Loucy (cell line): Measurements from ENCODE around the gene NECTIN4.

ENCODE experiments used
- H2AFZ ChIP-seq: fragments of 200-600 bp; sonication (generic); 2 replicates; pipeline ENCODE4 v1.6.0; 2016; ENCODE audit warnings: antibody characterized with exemption, mild to moderate bottlenecking, low read length, moderate library complexity
- H3F3A ChIP-seq: fragments of 200-600 bp; 2 replicates; pipeline ENCODE4 v1.6.0; 2016; ENCODE audit warnings: antibody characterized with exemption, low read depth, mild to moderate bottlenecking
- H3K27me3 ChIP-seq: fragments of 200-600 bp; sonication (generic); 2 replicates; pipeline ENCODE4 v1.6.1; 2014; ENCODE audit warnings: low read length, mild to moderate bottlenecking; ENCODE audit not compliant: insufficient read depth, poor library complexity, severe bottlenecking
- H3K36me3 ChIP-seq: fragments of 200-600 bp; sonication (generic); 2 replicates; pipeline ENCODE4 v1.6.1; 2016; ENCODE audit warnings: low read length; ENCODE audit not compliant: insufficient read depth
- H3K4me1 ChIP-seq: fragments of 200-600 bp; sonication (generic); 2 replicates; pipeline ENCODE4 v1.5.1; 2014; ENCODE audit warnings: low read length, mild to moderate bottlenecking; ENCODE audit not compliant: insufficient read depth, poor library complexity, severe bottlenecking
- H3K4me2 ChIP-seq: fragments of 200-600 bp; sonication (generic); 2 replicates; pipeline ENCODE4 v1.6.0; 2014; ENCODE audit warnings: antibody characterized with exemption, low read length, low read depth, mild to moderate bottlenecking; ENCODE audit not compliant: poor library complexity, severe bottlenecking
- H3K4me3 ChIP-seq: fragments of 200-600 bp; sonication (generic); 2 replicates; pipeline ENCODE4 v1.5.1; 2014; ENCODE audit warnings: low read length, mild to moderate bottlenecking, mixed read lengths; ENCODE audit not compliant: poor library complexity, severe bottlenecking
- H3K79me2 ChIP-seq: fragments of 200-600 bp; sonication (generic); 2 replicates; pipeline ENCODE4 v1.6.1; 2014; ENCODE audit warnings: low read length; ENCODE audit not compliant: insufficient read depth
- H3K9ac ChIP-seq: fragments of 200-600 bp; sonication (generic); 2 replicates; pipeline ENCODE4 v1.6.0; 2014; ENCODE audit warnings: mild to moderate bottlenecking, low read depth, low read length, moderate library complexity; ENCODE audit not compliant: poor library complexity, severe bottlenecking
- H3K9me2 ChIP-seq: fragments of 200-600 bp; sonication (generic); replicated peaks from 2 replicates; pipeline ENCODE4 v1.6.1; 2016; ENCODE audit warnings: low read depth, low read length, mixed read lengths
- H3K9me3 ChIP-seq: fragments of 200-600 bp; sonication (generic); 2 replicates; pipeline ENCODE4 v1.6.1; 2014; ENCODE audit warnings: mild to moderate bottlenecking, antibody characterized with exemption, low read length, low read depth; ENCODE audit not compliant: insufficient read depth
- H4K20me1 ChIP-seq: fragments of 200-600 bp; sonication (generic); 2 replicates; pipeline ENCODE4 v1.6.0; 2014; ENCODE audit warnings: antibody characterized with exemption, low read length, mild to moderate bottlenecking; ENCODE audit not compliant: insufficient read depth, poor library complexity, severe bottlenecking
- CTCF ChIP-seq: fragments of 200-600 bp; sonication (generic); conservative IDR thresholded peaks from 2 replicates; pipeline ENCODE4 v1.5.1; 2014; ENCODE audit warnings: mild to moderate bottlenecking, antibody characterized with exemption, low read length
- EZH2phosphoT487 ChIP-seq: fragments of 200-600 bp; IDR thresholded peaks from 2 replicates; pipeline ENCODE4 v1.6.1; 2018; ENCODE audit warnings: antibody characterized with exemption, mild to moderate bottlenecking, moderate library complexity, borderline replicate concordance

NECTIN4 gene

GRCh38 chr1:161096530-161096929 is 7.2 kb upstream of the NECTIN4 start:
- H3K9me3 ChIP-seq: no peaks in the 10 kb centered on the region
- H2AFZ ChIP-seq: no peak overlapping the region
- H4K20me1 ChIP-seq: no peaks in the 10 kb centered on the region
- H3K36me3 ChIP-seq: peaks cover 22% of the 10 kb centered on the region; the same call in 1 of the 2 replicates
- H3F3A ChIP-seq: no peaks in the 10 kb centered on the region
- no peaks in the 10 kb centered on the region for H3K27me3 ChIP-seq
- no peaks in the 10 kb centered on the region for H3K9me2 ChIP-seq
- H3K79me2 ChIP-seq: no peaks in the 10 kb centered on the region
- no peak for TF ChIP-seq CTCF
- no peak for TF ChIP-seq EZH2phosphoT487
- no peak overlapping the region for H3K4me3 ChIP-seq
- peaks cover 3% of the 10 kb centered on the region for H3K4me1 ChIP-seq
- H3K4me2 ChIP-seq: no peak overlapping the region
- H3K9ac ChIP-seq: no peak overlapping the region

GRCh38 chr1:161096015-161096414 is 6.7 kb upstream of the NECTIN4 start:
- TF ChIP-seq EZH2phosphoT487: no peak
- no peak for TF ChIP-seq CTCF
- H3K4me2 ChIP-seq: no peak overlapping the region

GRCh38 chr1:161095230-161095629 is 5.9 kb upstream of the NECTIN4 start:
- no peak overlapping the region for H3K4me2 ChIP-seq
- peaks cover 3% of the 10 kb centered on the region for H3K4me1 ChIP-seq
- no peak overlapping the region for H3K9ac ChIP-seq
- H3K9me3 ChIP-seq: no peaks in the 10 kb centered on the region
- H3K36me3 ChIP-seq: peaks cover 13% of the 10 kb centered on the region; the same call in 1 of the 2 replicates
- no peaks in the 10 kb centered on the region for H3K79me2 ChIP-seq
- H3F3A ChIP-seq: no peaks in the 10 kb centered on the region
- no peaks in the 10 kb centered on the region for H3K27me3 ChIP-seq
- no peak overlapping the region for H3K4me3 ChIP-seq
- H3K9me2 ChIP-seq: no peaks in the 10 kb centered on the region
- TF ChIP-seq CTCF: no peak
- no peak for TF ChIP-seq EZH2phosphoT487
- no peaks in the 10 kb centered on the region for H4K20me1 ChIP-seq
- H2AFZ ChIP-seq: no peak overlapping the region

More at GRCh38 chr1:161096015-161096414, 6.7 kb upstream of the NECTIN4 start:
- Histone ChIP-seq H4K20me1 (no peaks in the 10 kb centered on the region), H3K9me3 (no peaks in the 10 kb centered on the region), H3K36me3 (peaks cover 18% of the 10 kb centered on the region; the same call in 1 of the 2 replicates), H2AFZ (no peak overlapping the region), H3K9me2 (no peaks in the 10 kb centered on the region), H3K79me2 (no peaks in the 10 kb centered on the region), H3K4me3 (no peak overlapping the region), H3K27me3 (no peaks in the 10 kb centered on the region), H3K4me1 (peaks cover 3% of the 10 kb centered on the region), H3K9ac (no peak overlapping the region), H3F3A (no peaks in the 10 kb centered on the region)
